CD14-positive monocyte (primary cell): Measurements from ENCODE around the gene SLC34A2. TPM values are rescaled to one million over a fixed set of nuclear protein-coding genes. Genes with fewer than 3 reads are reported as not detected.

Experiments
- DNase-seq, 3 donors: peaks; one replicate each; pipeline ENCODE4 v3.0.0-alpha.2; 2011 to 2022
- H2AFZ ChIP-seq: 2 replicates; pipeline ENCODE4 v1.6.0; 2012; ENCODE audit warnings: mild to moderate bottlenecking, low read depth, low read length, inconsistent platforms; ENCODE audit not compliant: insufficient read depth, poor library complexity, severe bottlenecking
- H3K27ac ChIP-seq, 2 donors: 1 replicate in 1 of 2; 2 replicates in 1 of 2; pipeline ENCODE4 v1.5.1; 2012 to 2013; ENCODE audit warnings: low read length in 2 of 2, control low read depth in 1 of 2, inconsistent platforms in 1 of 2, low read depth in 1 of 2, mild to moderate bottlenecking in 1 of 2
- H3K27me3 ChIP-seq, 2 donors: one replicate each; pipeline versions ENCODE4 v1.6.0 to v1.6.1; 2011 to 2013; ENCODE audit warnings: low read length in 2 of 2; ENCODE audit not compliant: control insufficient read depth in 2 of 2, insufficient read depth in 2 of 2
- H3K36me3 ChIP-seq, 2 donors: replicated peaks in 1 of 2; 1 replicate in 1 of 2; 2 replicates in 1 of 2; pipeline versions ENCODE4 v1.5.1 to v1.6.1; 2012 to 2013; ENCODE audit warnings: low read length in 2 of 2, control low read depth in 1 of 2, inconsistent platforms in 1 of 2, mild to moderate bottlenecking in 1 of 2; ENCODE audit not compliant: insufficient read depth in 2 of 2, control insufficient read depth in 1 of 2
- H3K4me1 ChIP-seq, 2 donors: 1 replicate in 1 of 2; 2 replicates in 1 of 2; pipeline versions ENCODE4 v1.5.1 to v1.6.1; 2012 to 2013; ENCODE audit warnings: low read length in 2 of 2, control low read depth in 1 of 2, inconsistent platforms in 1 of 2, mild to moderate bottlenecking in 1 of 2, moderate library complexity in 1 of 2; ENCODE audit not compliant: insufficient read depth in 2 of 2, control insufficient read depth in 1 of 2
- H3K4me2 ChIP-seq: replicated peaks from 2 replicates; pipeline ENCODE3; 2012; ENCODE audit warnings: low read length, moderate library complexity, mild to moderate bottlenecking; ENCODE audit not compliant: poor library complexity, severe bottlenecking; ENCODE audit errors: extremely low read depth
- H3K4me3 ChIP-seq, 3 experiments: fragments of 200-600 bp in 1 of 3; sonication (generic) in 1 of 3; replicated peaks in 1 of 3; 1 replicate in 2 of 3; 2 replicates in 1 of 3; pipeline ENCODE4 v1.5.1; 2011 to 2013; ENCODE audit warnings: low read length in 3 of 3, mild to moderate bottlenecking in 3 of 3, control low read depth in 2 of 3, low read depth in 2 of 3, inconsistent platforms in 1 of 3, moderate library complexity in 1 of 3
- H3K79me2 ChIP-seq: 2 replicates; pipeline ENCODE4 v1.6.0; 2012; ENCODE audit warnings: mild to moderate bottlenecking, control low read depth, inconsistent platforms, low read length, moderate library complexity; ENCODE audit not compliant: insufficient read depth
- H3K9ac ChIP-seq: 2 replicates; pipeline ENCODE4 v1.6.0; 2017; ENCODE audit warnings: low read length, mild to moderate bottlenecking; ENCODE audit not compliant: insufficient read depth, poor library complexity, severe bottlenecking
- H3K9me3 ChIP-seq, 2 donors: replicated peaks in 1 of 2; 1 replicate in 1 of 2; 2 replicates in 1 of 2; pipeline versions ENCODE4 v1.5.1 to v1.6.1; 2012 to 2013; ENCODE audit warnings: low read length in 2 of 2, control low read depth in 1 of 2; ENCODE audit not compliant: control insufficient read depth in 1 of 2, insufficient read depth in 1 of 2
- H4K20me1 ChIP-seq: 2 replicates; pipeline ENCODE4 v1.6.0; 2012; ENCODE audit warnings: mild to moderate bottlenecking, low read length, control low read depth, moderate library complexity; ENCODE audit not compliant: insufficient read depth
- H3K27ac Mint-ChIP-seq, 7 donors: one replicate each; pipeline ENCODE4 v1.8.0; 2020; ENCODE audit warnings: mild to moderate bottlenecking in 7 of 7, mixed read lengths in 7 of 7, moderate library complexity in 6 of 7, inconsistent platforms in 2 of 7
- H3K27me3 Mint-ChIP-seq, 3 donors: one replicate each; pipeline ENCODE4 v1.8.0; 2021 to 2022; ENCODE audit warnings: low read depth in 3 of 3, mild to moderate bottlenecking in 3 of 3, mixed read lengths in 3 of 3, moderate library complexity in 3 of 3, inconsistent platforms in 1 of 3
- H3K36me3 Mint-ChIP-seq, 2 donors: one replicate each; pipeline ENCODE4 v1.8.0; 2020; ENCODE audit warnings: mixed read lengths in 2 of 2, inconsistent platforms in 1 of 2, mild to moderate bottlenecking in 1 of 2
- H3K4me1 Mint-ChIP-seq: one replicate; pipeline ENCODE4 v1.8.0; 2020; ENCODE audit warnings: mild to moderate bottlenecking, mixed read lengths
- H3K4me3 Mint-ChIP-seq, 2 donors: one replicate each; pipeline ENCODE4 v1.8.0; 2020; ENCODE audit warnings: mild to moderate bottlenecking in 2 of 2, mixed read lengths in 2 of 2, moderate library complexity in 1 of 2
- H3K9me3 Mint-ChIP-seq, 7 donors: one replicate each; pipeline ENCODE4 v1.8.0; 2020 to 2022; ENCODE audit warnings: mixed read lengths in 7 of 7, mild to moderate bottlenecking in 6 of 7, moderate library complexity in 6 of 7, inconsistent platforms in 2 of 7
- WGBS: methylation state at CpG from one replicate; pipeline ENCODE4 v1.1.5; 2013; ENCODE audit warnings: missing lambda C conversion rate; ENCODE audit not compliant: insufficient coverage; 5-methylcytosine and 5-hydroxymethylcytosine counted together
- intact Hi-C, 2 donors: fragments of 100-400 bp; cut with micrococcal nuclease; formaldehyde crosslinking; loops; one replicate each; pipeline versions ENCODE4 v1.15.0 to v1.15.1; 2023
- polyA plus RNA-seq, 3 donors: library from polyadenylated mRNA; depleted of rRNA in 1 of 3; unstranded in 2 of 3; stranded (reverse) in 1 of 3; fragments of 300-500 nt in 2 of 3; fragments of >200 nt in 1 of 3; fragmentation: Illumina TruSeq in 2 of 3; gene quantifications; 1 replicate in 2 of 3; 2 replicates in 1 of 3; pipeline ENCODE4 v1.2.3, GENCODE V29; 2012 to 2021
- TF ChIP-seq, protein P1 (sequence below): fragments of 200-600 bp; IDR thresholded peaks from one replicate; pipeline ENCODE4 v1.8.0; 2022; ENCODE audit warnings: antibody characterized with exemption, mild to moderate bottlenecking

SLC34A2 gene
- polyA plus RNA-seq, 3 donors = not detected

- H4K20me1 ChIP-seq = no peaks in the 10 kb centered on the region
- no peak for DNase-seq
- 82% methylated on average over 10 of the region's 10 CpGs for WGBS
- Mint-ChIP-seq H3K36me3 (no peaks in the 10 kb centered on the region), H3K4me1 (no peaks in the 10 kb centered on the region), H3K27ac (no peak overlapping the region), H3K9me3 (peaks cover 0 to 4% (median 0%) of the 10 kb centered on the region in 7 donors), H3K4me3 (no peak overlapping the region), H3K27me3 (peaks cover 4 to 13% (median 7%) of the 10 kb centered on the region in 3 donors)
- no peaks in the 10 kb centered on the region for H3K9me3 ChIP-seq
- H3K27ac ChIP-seq = no peak overlapping the region
- no peaks in the 10 kb centered on the region for H3K4me1 ChIP-seq
- H3K4me3 ChIP-seq = no peak overlapping the region
- H3K27me3 ChIP-seq = peaks cover 0 to 8% of the 10 kb centered on the region in 2 donors
- no peaks in the 10 kb centered on the region for H3K79me2 ChIP-seq
- H3K9ac ChIP-seq = no peak overlapping the region
- H3K36me3 ChIP-seq = no peaks in the 10 kb centered on the region
- no peak overlapping the region for H2AFZ ChIP-seq
- TF ChIP-seq, protein P1, sequence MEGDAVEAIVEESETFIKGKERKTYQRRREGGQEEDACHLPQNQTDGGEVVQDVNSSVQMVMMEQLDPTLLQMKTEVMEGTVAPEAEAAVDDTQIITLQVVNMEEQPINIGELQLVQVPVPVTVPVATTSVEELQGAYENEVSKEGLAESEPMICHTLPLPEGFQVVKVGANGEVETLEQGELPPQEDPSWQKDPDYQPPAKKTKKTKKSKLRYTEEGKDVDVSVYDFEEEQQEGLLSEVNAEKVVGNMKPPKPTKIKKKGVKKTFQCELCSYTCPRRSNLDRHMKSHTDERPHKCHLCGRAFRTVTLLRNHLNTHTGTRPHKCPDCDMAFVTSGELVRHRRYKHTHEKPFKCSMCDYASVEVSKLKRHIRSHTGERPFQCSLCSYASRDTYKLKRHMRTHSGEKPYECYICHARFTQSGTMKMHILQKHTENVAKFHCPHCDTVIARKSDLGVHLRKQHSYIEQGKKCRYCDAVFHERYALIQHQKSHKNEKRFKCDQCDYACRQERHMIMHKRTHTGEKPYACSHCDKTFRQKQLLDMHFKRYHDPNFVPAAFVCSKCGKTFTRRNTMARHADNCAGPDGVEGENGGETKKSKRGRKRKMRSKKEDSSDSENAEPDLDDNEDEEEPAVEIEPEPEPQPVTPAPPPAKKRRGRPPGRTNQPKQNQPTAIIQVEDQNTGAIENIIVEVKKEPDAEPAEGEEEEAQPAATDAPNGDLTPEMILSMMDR = no peak
- H3K4me2 ChIP-seq = no peak overlapping the region
- intact Hi-C loops = no loop called here
Measured at GRCh38 chr4:25662306-25662705, 6.7 kb downstream of the SLC34A2 start.

- Histone ChIP-seq H2AFZ (no peak overlapping the region), H3K9me3 (no peaks in the 10 kb centered on the region), H4K20me1 (no peaks in the 10 kb centered on the region), H3K79me2 (no peaks in the 10 kb centered on the region), H3K4me3 (no peak overlapping the region), H3K36me3 (no peaks in the 10 kb centered on the region), H3K27me3 (no peaks in the 10 kb centered on the region), H3K27ac (no peak overlapping the region), H3K4me2 (no peak overlapping the region), H3K9ac (no peak overlapping the region), H3K4me1 (no peaks in the 10 kb centered on the region)
- TF ChIP-seq, protein P1 = no peak
- H3K27me3 Mint-ChIP-seq = peaks cover 5 to 10% (median 7%) of the 10 kb centered on the region in 3 donors
- intact Hi-C loops = no loop called here
- no peak overlapping the region for H3K4me3 Mint-ChIP-seq
- H3K4me1 Mint-ChIP-seq = no peaks in the 10 kb centered on the region
- peaks cover 0 to 2% (median 0%) of the 10 kb centered on the region in 7 donors for H3K9me3 Mint-ChIP-seq
- 75% methylated on average over 3 of the region's 8 CpGs for WGBS
- DNase-seq = no peak
- no peaks in the 10 kb centered on the region for H3K36me3 Mint-ChIP-seq
- H3K27ac Mint-ChIP-seq = no peak overlapping the region
Measured at GRCh38 chr4:25663781-25664180, 8.1 kb downstream of the SLC34A2 start.
